ENCODE measurements around the gene CRIM1. TPM values are rescaled to one million over a fixed set of nuclear protein-coding genes. Genes with fewer than 3 reads are reported as not detected.

CRIM1 gene
- total RNA-seq, 4 donors from 2014 or later, result 179 to 229 (median 188) TPM

GRCh38 chr2:36464006-36464721 is 108.6 kb downstream of the CRIM1 start:
- peaks cover 0 to 48% (median 14%) of the 10 kb centered on the region in 4 donors for H3K4me1 ChIP-seq
- WGBS, 2 donors, result 89 to 93% methylated on average over 11 of the region's 11 CpGs
- TF ChIP-seq CTCF (IDR thresholded peaks at IDR 0.05) (no peak), POLR2A (IDR thresholded peaks at IDR 0.05) (no peak), EP300 (IDR thresholded peaks at IDR 0.05) (no peak)
- DNase-seq (ENCODE audit: low spot score in 2 of 2), result no peak
- no peak overlapping the region for H3K4me3 ChIP-seq
- no peaks in the 10 kb centered on the region for H3K9me3 ChIP-seq
- H3K27me3 ChIP-seq, result no peaks in the 10 kb centered on the region
- peaks cover 0 to 44% (median 0%) of the 10 kb centered on the region in 3 donors for H3K36me3 ChIP-seq
- no peak overlapping the region for H3K27ac ChIP-seq

GRCh38 chr2:36466135-36466534 is 110.6 kb downstream of the CRIM1 start:
- peaks cover 0 to 44% (median 0%) of the 10 kb centered on the region in 3 donors for H3K36me3 ChIP-seq
- no peak overlapping the region for H3K27ac ChIP-seq
- WGBS, 2 donors, result 81 to 97% methylated on average over 4 of the region's 4 CpGs
- H3K4me3 ChIP-seq, result no peak overlapping the region
- DNase-seq (ENCODE audit: low spot score in 2 of 2), result no peak
- H3K27me3 ChIP-seq, result no peaks in the 10 kb centered on the region
- peaks cover 0 to 41% (median 9%) of the 10 kb centered on the region in 4 donors for H3K4me1 ChIP-seq
- TF ChIP-seq EP300 (IDR thresholded peaks at IDR 0.05) (no peak), CTCF (IDR thresholded peaks at IDR 0.05) (no peak), POLR2A (IDR thresholded peaks at IDR 0.05) (no peak)
- H3K9me3 ChIP-seq, result no peaks in the 10 kb centered on the region

- H3K27me3 ChIP-seq, result no peaks in the 10 kb centered on the region
- no peak for DNase-seq (ENCODE audit: low spot score in 2 of 2)
- TF ChIP-seq EP300 (IDR thresholded peaks at IDR 0.05) (no peak), CTCF (IDR thresholded peaks at IDR 0.05) (no peak), POLR2A (IDR thresholded peaks at IDR 0.05) (no peak)
- H3K4me3 ChIP-seq, result no peak overlapping the region
- peak overlapping the region in 2 of 4 donors; percentile 44 to 59 for H3K27ac ChIP-seq
- WGBS, 2 donors, result 50 to 51% methylated on average over 10 of the region's 10 CpGs
- peaks cover 0 to 36% (median 5%) of the 10 kb centered on the region in 4 donors for H3K4me1 ChIP-seq
- H3K9me3 ChIP-seq, result no peaks in the 10 kb centered on the region
- peaks cover 0 to 47% (median 0%) of the 10 kb centered on the region in 3 donors for H3K36me3 ChIP-seq
Measured at GRCh38 chr2:36468463-36469105, 113.0 kb downstream of the CRIM1 start.

- Histone ChIP-seq H3K4me3 (no peak overlapping the region), H3K27ac (peak overlapping the region in 2 of 4 donors; percentile 44 to 59), H3K27me3 (no peaks in the 10 kb centered on the region), H3K36me3 (peaks cover 0 to 45% (median 0%) of the 10 kb centered on the region in 3 donors), H3K4me1 (peaks cover 0 to 35% (median 5%) of the 10 kb centered on the region in 4 donors), H3K9me3 (peaks cover 0 to 3% (median 0%) of the 10 kb centered on the region in 4 donors)
- no peak for DNase-seq (ENCODE audit: low spot score in 2 of 2)
- WGBS, 2 donors, result 35 to 53% methylated on average over 1 of the region's 1 CpG
- TF ChIP-seq POLR2A (IDR thresholded peaks at IDR 0.05) (no peak), CTCF (IDR thresholded peaks at IDR 0.05) (no peak), EP300 (IDR thresholded peaks at IDR 0.05) (no peak)
Measured at GRCh38 chr2:36469106-36469477, 113.5 kb downstream of the CRIM1 start.

- H3K36me3 ChIP-seq, result peaks cover 0 to 45% (median 0%) of the 10 kb centered on the region in 3 donors
- DNase-seq (ENCODE audit: low spot score in 2 of 2), result no peak
- H3K9me3 ChIP-seq, result peaks cover 0 to 10% (median 0%) of the 10 kb centered on the region in 4 donors
- peak overlapping the region in 2 of 4 donors; percentile 44 to 59 for H3K27ac ChIP-seq
- no peak for TF ChIP-seq POLR2A (IDR thresholded peaks at IDR 0.05)
- no peak for TF ChIP-seq EP300 (IDR thresholded peaks at IDR 0.05)
- TF ChIP-seq CTCF (IDR thresholded peaks at IDR 0.05), result no peak
- H3K27me3 ChIP-seq, result no peaks in the 10 kb centered on the region
- WGBS, 2 donors, result 55 to 68% methylated on average over 3 of the region's 3 CpGs
- H3K4me3 ChIP-seq, result no peak overlapping the region
- H3K4me1 ChIP-seq, result peaks cover 0 to 35% (median 5%) of the 10 kb centered on the region in 4 donors
Measured at GRCh38 chr2:36469710-36470109, 114.1 kb downstream of the CRIM1 start.

Measured in tibial nerve (tissue), 4 donors.